ELF-1 (cell line): ENCODE data around the gene COL6A3.

Experiments used
- DNase-seq: peaks from one replicate; pipeline ENCODE4 v3.0.0-alpha.2; 2016; ENCODE audit warnings: low read depth, low spot score

COL6A3 gene

DNA sequence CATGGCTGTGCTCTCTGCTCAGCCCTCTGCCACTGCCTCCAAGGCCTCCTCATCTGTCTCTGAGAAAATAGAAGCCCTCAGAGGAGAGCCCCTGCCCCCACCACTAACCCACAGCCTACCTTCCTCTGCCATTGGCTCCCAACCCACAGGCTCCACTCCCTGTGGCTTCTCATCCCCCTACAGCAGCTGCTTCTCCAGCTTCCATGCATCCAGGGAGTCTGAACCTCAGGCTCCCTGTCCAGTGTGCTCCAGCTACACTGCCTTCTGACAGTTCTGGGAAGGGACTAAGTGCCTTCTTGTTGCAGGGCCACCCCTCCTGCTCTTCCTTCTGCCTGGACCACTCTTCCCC is 29.3 kb downstream of the COL6A3 start:
- DNase-seq = no peak

DNA sequence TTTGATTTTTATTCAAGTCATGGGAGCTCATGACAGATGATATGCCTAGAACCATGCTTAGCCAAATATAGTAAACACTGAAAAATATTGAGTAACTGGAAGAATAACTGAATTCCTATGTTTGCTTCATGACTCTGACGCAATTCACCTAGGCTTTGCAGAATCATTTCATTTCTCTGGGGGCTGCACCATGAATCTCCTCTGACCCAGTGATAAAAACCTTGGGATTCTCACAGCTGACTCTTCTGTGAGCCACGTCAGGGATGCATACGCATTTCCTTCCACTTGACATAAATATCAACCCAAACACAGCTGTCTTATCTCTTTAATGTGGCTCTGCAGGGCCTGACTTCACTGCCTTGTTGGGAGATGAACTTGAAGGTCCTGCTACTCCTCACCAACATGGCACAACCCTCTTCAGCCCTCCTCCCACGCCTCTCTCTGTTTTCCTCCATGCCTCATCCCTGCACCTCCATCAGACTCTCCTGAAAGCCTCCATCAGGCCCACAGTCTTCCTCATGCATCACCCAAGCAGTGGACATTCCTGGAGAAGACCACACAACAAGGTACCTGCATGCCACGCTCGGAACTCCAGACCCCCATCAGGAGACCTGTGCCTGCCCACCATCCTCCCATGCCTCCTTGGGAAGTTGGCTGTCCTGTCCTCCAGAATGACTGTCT is 29.8 kb downstream of the COL6A3 start:
- no peak for DNase-seq

DNA sequence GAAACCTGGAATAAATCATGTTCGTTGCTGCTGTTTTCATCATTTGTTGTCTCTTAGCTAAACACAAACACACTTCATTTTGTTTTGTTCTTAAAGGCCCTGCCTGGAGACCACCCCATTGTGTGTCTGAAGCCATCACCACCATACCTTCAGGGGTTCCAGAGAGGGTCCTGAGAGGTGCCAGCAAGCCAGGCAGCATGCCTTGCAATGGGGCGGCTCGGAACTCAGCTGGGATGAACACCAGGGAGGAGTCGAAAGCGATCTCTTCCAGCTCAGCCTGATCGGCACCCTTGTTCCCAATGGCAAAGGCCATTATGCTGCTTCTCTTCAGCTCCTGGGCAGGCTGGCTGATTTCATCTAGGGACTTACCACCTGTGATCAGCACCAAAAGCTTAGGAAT is 33.2 kb downstream of the COL6A3 start:
- no peak for DNase-seq

- no peak for DNase-seq
Observed at GRCh38 chr2:237379636-237380035, 34.3 kb downstream of the COL6A3 start.

DNA sequence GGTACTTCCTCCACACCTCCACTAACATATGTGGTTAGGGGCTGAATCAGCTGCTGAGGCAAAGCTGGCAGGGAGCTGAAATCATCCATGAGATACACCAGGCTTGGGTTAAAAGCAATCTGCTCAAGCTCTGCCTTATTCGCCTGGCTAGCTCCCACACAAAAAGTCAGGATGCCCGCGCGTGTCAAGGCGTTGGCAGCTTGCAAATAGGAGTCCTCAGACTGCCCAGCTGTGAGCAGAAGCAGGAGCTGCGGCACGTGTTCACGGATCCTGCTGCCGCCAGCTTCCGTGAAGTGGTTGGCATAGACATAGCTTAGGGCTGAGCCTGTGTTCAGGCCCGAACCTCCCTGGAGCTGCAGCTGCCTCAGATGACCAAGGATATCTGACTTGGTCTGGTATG is 35.3 kb downstream of the COL6A3 start:
- no peak for DNase-seq

DNA sequence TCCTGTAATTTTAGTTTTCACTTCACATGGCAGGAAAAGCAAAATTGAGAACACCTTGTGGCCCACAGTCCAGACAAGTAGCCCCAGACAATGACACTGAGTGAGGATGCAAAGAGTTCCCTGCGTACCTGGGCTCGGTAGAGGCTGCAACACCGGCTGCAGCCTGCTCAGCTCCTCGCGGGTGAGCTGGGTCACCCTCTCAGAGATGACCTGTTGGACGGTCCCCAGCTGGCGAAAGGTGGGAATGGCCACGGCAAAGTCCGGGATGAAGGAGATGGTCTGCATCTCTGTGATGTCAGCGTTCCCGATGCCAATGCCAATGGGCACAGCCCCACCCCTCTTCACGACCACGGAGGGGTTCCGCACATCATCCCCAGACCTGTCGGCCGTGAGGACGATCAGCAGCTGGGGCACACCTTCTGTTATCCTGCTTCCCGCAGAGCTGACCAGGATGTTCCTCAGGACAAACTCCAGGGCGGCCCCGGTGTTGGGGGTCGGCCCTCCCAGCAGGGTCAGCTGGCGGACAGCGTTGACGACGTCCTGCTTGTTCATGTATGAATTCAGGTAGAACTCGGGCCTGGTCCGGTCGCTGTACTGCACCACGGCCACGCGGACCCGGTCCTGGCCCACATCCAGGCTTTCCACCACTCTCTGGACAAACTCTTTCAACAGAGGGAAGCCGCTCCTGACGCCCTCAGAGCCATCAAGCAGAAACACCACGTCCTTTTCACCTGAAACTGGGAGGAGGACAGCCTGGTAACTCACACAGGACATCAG is 39.5 kb downstream of the COL6A3 start:
- no peak for DNase-seq

DNA sequence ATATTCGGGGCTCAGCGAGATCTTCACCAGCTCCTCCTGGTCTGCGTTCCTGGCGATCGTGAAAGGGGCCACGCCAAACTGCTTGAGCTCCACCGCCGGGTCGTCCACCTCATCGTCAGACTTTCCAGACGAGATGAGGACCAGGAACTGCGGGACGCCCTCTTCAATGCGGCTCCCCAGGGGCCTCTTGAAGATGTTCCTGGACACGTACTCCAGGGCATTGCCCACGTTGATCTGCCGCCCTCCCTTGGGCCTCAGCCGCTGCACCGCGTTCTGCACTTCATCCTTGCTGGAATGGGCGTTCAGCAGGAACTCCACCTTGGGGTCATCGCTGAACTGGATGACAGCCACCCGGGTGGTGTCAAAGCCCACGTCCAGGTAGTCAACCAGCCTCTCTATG is 42.1 kb downstream of the COL6A3 start:
- no peak for DNase-seq

DNA sequence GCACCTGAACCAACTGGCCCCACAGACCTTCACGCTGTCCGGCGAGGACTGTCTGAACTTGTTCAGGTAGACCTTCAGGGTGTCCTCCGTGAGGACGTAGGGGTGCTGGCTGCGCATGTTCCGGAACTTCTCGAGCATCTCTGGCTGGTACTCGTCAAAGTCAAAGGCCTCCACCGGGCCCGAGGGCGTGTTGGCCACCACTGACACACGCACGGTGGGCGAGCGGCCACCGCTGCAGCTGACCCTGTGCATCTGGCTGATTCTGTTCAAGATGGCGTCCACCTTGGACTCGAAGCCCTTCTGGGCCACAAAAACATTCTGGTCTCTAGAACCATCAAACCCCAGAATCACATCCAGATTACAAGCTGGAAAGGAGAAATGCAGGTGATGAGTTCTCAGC is 48.3 kb downstream of the COL6A3 start:
- DNase-seq = no peak

DNA sequence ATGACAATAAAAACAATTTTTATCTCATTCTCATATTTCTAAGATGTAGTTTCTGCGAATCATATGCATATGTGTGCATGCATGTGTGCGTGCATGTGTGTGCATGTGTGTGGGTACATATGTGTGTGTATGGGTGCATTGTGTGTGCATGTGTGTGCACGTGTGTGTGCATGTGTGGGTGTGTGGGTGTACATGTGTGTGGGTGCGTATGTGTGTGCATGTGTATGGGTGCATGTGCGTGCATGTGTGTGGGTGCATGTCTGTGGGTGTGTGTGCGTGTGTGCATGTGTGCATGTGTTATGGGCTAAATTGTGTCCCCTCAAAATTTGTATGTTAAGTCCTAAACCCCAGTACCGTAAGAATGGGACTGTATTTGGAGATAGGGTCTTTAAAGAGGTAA is 49.3 kb downstream of the COL6A3 start:
- no peak for DNase-seq

DNA sequence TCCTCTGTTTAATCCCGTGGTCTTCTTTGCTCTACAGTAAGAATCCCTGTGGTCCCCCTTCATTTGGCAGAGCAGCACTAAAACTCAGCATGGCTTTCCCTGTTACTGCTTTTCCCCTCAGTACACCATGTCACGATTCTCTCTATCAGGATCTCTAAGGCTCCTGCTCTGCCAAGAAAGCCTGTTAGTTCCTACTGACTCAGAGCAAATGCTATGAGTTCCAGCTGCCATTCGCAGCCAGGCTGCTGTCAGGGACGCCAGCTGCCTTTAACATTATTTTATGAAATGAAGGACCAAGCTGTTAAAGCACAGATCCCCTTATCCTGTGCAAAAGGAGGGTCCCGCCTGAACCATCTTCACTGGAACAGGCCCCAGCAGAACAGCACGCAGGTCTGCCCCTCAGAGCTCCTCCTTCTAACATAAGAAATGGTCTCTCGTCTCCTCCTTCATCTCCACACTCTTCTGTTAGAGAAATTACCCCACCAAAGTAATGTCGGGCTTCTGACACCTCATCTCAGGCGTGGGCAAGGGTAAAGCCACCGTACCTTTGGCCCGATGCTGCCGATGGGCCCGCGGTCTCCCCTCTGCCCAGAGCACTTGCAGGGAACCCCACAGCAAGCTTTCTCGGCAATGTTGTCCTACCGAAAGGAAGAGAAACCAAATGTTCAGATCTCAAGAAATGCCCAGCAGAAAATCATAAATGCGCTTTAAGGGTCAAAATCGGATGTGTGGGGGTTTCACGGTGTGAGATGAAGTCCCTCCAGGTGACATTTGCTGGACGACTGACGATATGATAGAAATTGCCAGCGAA is 52.6 kb downstream of the COL6A3 start:
- no peak for DNase-seq

- DNase-seq = no peak
Observed at GRCh38 chr2:237359894-237360780, 53.8 kb downstream of the COL6A3 start.

- DNase-seq = no peak
Observed at GRCh38 chr2:237359518-237359840, 54.5 kb downstream of the COL6A3 start.

DNA sequence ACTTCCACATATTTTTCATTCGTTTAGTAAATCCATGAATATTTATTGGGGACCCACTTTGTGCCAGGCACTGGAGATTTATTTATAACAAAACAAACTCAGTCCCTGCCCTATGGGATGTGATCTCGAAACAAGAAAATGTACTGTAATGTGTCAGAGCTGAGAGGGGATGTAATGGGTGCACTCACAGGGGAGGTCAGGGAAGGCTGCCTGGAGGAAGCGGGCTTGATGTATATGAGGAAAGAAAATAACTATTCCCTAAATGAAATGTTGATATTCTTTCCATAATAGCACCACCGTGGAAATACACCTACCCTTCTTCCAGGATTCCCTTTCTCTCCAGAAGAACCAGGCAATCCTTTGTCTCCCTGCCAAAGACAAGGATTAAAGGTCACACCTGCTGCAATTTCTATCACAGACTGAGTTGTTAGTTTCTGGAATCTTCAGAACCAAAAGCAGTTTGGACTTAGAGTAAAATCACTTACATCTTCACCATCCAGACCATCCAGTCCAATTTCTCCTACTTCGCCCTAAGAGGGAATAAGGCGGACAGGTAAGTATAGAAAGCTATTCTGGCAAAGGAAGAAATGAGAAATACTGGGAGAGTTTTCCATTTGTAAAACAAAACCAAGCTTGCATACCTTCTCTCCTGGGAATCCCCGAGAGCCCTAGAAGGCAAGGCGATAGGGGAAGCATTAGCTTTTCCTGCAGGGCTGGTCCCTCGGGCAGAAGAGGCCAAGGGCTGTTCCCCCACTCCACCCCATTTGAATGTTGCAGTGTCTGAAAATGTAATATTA is 55.0 kb downstream of the COL6A3 start:
- DNase-seq = no peak

GRCh38 chr2:237355701-237356100 is 58.3 kb downstream of the COL6A3 start:
- no peak for DNase-seq

DNA sequence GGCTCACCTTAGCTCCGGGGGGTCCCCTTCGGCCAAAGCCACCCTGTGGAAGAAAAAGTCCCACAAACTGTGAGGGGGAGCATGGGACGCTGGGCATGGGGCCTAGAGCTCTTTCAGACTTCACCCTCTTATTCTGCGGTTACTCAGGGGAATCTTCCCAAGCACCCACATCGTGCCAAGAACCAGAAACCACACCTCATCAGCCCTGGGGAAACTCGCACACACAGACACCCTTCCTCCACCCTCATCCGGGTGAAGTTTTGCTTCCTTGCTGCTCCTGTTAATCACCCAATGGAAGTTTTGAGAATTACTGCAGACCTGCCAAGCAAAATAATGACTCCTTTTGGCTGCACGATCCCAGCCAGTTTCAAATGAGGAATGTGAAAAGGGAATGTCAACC is 59.1 kb downstream of the COL6A3 start:
- no peak for DNase-seq

DNA sequence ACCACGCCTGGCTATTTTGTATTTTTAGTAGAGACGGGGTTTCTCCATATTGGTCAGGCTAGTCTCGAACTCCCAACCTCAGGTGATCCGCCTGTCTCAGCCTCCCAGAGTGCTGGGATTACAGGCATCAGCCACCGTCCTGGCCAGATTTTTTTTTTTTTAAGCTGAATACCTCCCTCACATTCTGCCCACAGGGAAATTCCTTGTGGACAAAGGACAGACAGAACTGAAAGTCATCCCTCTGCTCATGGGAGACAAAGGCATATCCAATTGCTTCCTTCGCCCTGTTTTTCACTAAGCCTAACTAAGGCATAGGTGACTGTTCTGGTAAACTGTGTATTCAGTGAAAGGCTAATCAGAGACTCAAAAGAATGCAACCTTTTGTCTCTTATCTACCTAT is 59.8 kb downstream of the COL6A3 start:
- peak; percentile 82 for DNase-seq

GRCh38 chr2:237353215-237353614 is 60.7 kb downstream of the COL6A3 start:
- DNase-seq = peak; percentile 68

- no peak for DNase-seq
Observed at GRCh38 chr2:237352279-237352845, 61.6 kb downstream of the COL6A3 start.

DNA sequence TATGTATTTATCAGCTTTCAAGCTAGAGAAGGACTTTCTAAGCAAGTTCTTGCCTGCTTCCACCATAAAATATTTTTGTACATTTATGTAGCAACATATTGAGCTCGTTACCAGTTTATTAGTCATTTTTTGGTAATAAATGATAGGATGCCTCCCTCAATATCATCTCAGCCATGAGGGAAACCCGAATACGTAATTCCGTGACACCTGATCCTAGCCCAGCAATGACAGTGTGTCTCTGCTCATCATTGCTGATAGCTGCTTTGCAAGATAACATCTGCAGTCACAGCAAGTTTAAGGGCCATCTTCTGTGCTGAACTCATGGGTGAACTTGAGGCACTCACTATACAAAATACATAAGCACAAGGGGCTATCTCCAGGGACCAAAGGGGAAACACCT is 62.2 kb downstream of the COL6A3 start:
- no peak for DNase-seq

- DNase-seq = peak; percentile 80
Observed at GRCh38 chr2:237351046-237351445, 62.9 kb downstream of the COL6A3 start.

- no peak for DNase-seq
Observed at GRCh38 chr2:237350597-237350996, 63.4 kb downstream of the COL6A3 start.
